ENCODE data around the gene ATP11A. TPM values are rescaled to one million over a fixed set of nuclear protein-coding genes. Genes with fewer than 3 reads are reported as not detected.

ATP11A gene
- total RNA-seq, 1 donor from 2014 or later = 281 TPM

- Histone ChIP-seq H3K27ac (no peak overlapping the region), H3K36me3 (no peaks in the 10 kb centered on the region), H3K9me3 (no peaks in the 10 kb centered on the region), H3K4me1 (peaks cover 6% of the 10 kb centered on the region), H3K4me3 (no peak overlapping the region), H3K27me3 (ENCODE audit: low read depth) (no peaks in the 10 kb centered on the region)
- no peak for ATAC-seq
- TF ChIP-seq, protein P1, sequence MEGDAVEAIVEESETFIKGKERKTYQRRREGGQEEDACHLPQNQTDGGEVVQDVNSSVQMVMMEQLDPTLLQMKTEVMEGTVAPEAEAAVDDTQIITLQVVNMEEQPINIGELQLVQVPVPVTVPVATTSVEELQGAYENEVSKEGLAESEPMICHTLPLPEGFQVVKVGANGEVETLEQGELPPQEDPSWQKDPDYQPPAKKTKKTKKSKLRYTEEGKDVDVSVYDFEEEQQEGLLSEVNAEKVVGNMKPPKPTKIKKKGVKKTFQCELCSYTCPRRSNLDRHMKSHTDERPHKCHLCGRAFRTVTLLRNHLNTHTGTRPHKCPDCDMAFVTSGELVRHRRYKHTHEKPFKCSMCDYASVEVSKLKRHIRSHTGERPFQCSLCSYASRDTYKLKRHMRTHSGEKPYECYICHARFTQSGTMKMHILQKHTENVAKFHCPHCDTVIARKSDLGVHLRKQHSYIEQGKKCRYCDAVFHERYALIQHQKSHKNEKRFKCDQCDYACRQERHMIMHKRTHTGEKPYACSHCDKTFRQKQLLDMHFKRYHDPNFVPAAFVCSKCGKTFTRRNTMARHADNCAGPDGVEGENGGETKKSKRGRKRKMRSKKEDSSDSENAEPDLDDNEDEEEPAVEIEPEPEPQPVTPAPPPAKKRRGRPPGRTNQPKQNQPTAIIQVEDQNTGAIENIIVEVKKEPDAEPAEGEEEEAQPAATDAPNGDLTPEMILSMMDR (IDR thresholded peaks at IDR 0.05) = no peak
- intact Hi-C loops (cut with DNase I) = no loop called here
- DNase-seq = no peak
Observed at GRCh38 chr13:112905086-112905485, 215.2 kb downstream of the ATP11A start.

DNA sequence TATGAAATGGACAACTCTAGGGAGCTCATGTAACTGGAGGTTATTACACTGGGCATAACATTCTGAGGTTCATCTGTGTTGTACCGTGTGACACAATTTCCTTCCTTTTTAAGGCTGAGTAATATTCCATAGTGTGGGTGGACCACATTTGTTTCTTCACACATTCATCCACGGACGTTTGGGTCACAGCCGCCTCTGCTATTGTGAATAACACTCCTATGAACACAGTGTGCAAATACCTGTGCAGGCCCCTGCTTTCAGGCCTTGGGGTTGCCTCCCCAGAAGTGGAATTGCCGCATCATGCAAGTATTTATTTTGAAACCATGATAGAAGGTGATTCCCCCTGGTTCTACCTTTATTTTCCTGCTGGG lies 215.8 kb downstream of the ATP11A start:
- no peak for DNase-seq

DNA sequence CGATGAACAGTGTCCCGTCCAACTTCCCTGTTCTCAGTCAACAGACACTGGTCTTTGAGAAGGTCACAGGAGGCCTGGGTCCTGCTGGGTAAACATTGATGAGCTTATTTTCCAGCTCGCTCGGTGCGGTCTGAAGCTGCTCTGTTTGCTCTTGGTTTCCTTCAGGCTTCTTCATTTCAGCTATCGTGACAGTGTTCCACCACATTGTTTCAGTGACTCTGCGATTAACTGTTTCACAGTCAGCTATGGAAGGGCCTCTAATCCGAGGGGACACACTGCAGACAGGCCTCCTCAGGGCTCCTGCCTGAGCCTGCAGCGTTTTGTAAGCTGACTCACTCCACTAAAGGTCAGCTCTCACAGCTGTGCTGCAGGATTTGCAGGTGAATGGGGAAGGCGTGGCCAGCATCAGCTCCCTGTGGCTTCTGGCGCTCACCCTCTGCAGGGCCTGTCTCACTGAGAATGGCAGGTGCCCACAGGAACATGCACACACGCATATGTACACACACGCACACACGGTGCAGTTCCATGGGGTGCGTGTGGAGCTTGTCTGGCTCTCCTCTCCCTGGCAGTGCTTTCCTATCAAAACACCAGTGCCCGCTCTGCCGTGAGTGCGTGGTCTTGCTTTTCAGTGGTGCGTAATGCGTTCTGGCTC lies 216.3 kb downstream of the ATP11A start:
- Histone ChIP-seq H3K27me3 (ENCODE audit: low read depth) (no peaks in the 10 kb centered on the region), H3K36me3 (no peaks in the 10 kb centered on the region), H3K4me3 (no peak overlapping the region), H3K27ac (no peak overlapping the region), H3K4me1 (peaks cover 6% of the 10 kb centered on the region), H3K9me3 (no peaks in the 10 kb centered on the region)
- DNase-seq = peak; percentile 37
- intact Hi-C loops (cut with DNase I) = no loop called here
- ATAC-seq = no peak
- TF ChIP-seq, protein P1 (IDR thresholded peaks at IDR 0.05) = no peak

More for the DNA sequence above, 215.8 kb downstream of the ATP11A start:
- Histone ChIP-seq H3K9me3 (no peaks in the 10 kb centered on the region), H3K27ac (no peak overlapping the region), H3K4me1 (peaks cover 6% of the 10 kb centered on the region), H3K27me3 (ENCODE audit: low read depth) (no peaks in the 10 kb centered on the region), H3K36me3 (no peaks in the 10 kb centered on the region), H3K4me3 (no peak overlapping the region)
- intact Hi-C loops (cut with DNase I) = no loop called here
- TF ChIP-seq, protein P1 (IDR thresholded peaks at IDR 0.05) = no peak
- ATAC-seq = no peak

- TF ChIP-seq, protein P1 (IDR thresholded peaks at IDR 0.05) = no peak
- no peak for ATAC-seq
Observed at GRCh38 chr13:112907286-112907685, 217.4 kb downstream of the ATP11A start.

GRCh38 chr13:112907871-112908331 lies 218.1 kb downstream of the ATP11A start:
- Histone ChIP-seq H3K27me3 (ENCODE audit: low read depth) (no peaks in the 10 kb centered on the region), H3K9me3 (no peaks in the 10 kb centered on the region), H3K36me3 (no peaks in the 10 kb centered on the region), H3K4me3 (no peak overlapping the region), H3K4me1 (peaks cover 2% of the 10 kb centered on the region), H3K27ac (no peak overlapping the region)
- DNase-seq (no peak), ATAC-seq (no peak)
- TF ChIP-seq, protein P1 (IDR thresholded peaks at IDR 0.05) = no peak
- intact Hi-C loops (cut with DNase I) = no loop called here

More at GRCh38 chr13:112907286-112907685, 217.4 kb downstream of the ATP11A start:
- H3K27ac ChIP-seq = no peak overlapping the region
- no peak for DNase-seq
- intact Hi-C loops (cut with DNase I) = no loop called here
- no peaks in the 10 kb centered on the region for H3K27me3 ChIP-seq (ENCODE audit: low read depth)
- no peaks in the 10 kb centered on the region for H3K9me3 ChIP-seq
- H3K4me1 ChIP-seq = peaks cover 6% of the 10 kb centered on the region
- H3K36me3 ChIP-seq = no peaks in the 10 kb centered on the region
- no peak overlapping the region for H3K4me3 ChIP-seq

Data from lower lobe of right lung (tissue), 2 donors.